GM18867 (cell line): ENCODE data around the gene ACP7.

Experiments
- ATAC-seq: cut with Tn5 transposase; IDR thresholded peaks from one replicate; pipeline ENCODE4 v1.9.1; 2021; ENCODE audit warnings: mild to moderate bottlenecking, moderate library complexity; ENCODE audit not compliant: unreplicated experiment

ACP7 gene

DNA sequence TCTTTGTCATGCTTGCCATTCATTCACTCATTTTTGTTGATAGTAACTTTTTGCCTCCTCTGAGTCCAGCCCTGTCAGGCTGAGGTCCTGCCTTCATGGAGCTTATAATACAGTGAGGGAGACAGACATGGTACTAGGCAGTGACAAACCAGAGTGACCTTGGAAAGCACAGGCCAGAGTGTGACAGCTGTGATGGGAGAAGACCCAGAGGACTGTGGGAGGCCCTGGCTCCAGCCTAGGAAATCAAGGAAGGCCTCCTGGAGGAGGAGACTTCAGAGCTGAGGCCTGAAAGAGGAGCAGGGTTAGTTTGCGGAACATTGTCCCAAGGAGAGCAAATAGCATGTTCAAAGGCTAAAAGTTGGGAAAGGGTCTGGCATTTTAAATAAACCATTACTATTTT lies 61.9 kb downstream of the ACP7 start:
- ATAC-seq, result no peak

DNA sequence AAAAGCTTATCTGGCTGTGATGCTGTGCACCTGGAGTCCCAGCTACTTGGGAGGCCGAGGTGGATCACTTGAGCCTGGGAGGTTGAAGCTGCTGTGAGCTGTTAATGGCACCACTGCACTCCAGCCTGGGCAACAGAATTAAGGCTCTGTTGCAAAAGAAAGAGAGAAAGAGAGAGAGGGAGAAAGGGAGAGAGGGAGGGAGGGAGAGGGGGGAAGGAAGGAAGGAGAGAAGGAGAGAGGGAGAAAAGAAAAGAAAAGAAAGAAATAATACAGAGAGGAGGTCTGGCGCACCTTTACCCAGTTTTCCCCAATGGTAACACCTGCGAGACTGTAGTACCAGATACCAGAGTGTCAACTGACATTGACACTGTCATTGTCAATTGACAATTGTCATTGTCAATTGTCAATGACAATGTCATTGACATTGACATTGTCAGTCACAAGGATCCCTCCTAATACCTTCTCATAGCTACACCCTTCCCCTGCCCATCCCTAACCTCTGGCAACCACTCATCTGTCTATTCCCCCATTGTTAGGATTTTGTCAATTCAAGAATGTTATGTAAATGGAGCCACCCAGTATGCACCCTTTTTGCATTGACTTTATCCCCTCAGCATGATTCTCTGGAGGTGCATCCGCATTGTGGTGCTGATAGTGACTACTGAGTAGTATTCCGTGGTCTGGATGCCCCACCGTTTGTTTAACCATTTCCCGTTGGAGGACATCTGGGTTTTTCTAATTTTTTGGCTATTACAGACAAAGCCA lies 62.7 kb downstream of the ACP7 start:
- ATAC-seq, result no peak

DNA sequence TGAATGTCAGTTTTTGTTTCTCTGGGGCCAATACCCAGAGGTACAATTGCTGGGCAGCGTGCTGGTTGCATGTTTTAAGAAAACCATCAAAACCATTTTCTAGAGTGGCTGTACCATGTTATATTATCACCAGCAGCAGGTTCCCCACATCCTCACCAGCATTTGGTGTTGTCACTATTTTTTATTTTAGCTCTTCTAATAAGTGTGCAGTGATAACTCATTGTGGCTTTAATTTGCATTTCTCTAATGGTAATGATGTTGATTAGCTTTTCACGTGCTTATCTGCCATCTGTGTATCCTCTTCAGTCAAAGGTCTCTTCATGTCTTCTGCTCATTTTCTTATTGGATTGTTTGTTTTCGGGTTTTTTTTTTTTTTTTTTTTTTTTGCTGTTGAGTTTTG lies 63.3 kb downstream of the ACP7 start:
- ATAC-seq, result no peak

DNA sequence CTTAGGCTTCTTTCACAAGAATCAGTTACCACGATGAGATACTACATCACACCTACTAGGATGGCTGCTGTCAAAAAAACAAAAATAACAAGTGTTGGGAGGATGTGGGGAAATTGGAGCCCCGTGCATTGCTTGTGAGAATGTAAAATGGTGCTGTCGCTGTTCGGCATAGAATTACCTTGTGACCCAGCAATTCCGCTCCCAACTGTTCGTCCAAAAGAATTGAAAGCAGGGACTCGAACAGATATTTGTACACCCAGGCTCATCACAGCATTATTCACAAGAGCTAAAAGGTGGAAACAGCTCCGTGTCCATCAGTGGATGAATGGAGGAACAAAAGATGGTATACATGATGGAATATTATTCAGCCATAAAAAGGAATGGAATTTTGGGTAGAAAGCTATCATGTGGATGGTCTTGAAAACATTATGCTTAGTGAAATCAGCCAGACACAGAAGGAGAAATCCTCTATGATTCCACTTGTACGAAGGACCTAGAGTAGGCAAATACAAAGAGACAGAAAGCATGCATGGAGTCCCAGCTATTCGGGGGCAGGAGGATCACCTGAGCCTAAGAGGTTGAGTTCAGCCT lies 64.9 kb downstream of the ACP7 start:
- ATAC-seq, result no peak

DNA sequence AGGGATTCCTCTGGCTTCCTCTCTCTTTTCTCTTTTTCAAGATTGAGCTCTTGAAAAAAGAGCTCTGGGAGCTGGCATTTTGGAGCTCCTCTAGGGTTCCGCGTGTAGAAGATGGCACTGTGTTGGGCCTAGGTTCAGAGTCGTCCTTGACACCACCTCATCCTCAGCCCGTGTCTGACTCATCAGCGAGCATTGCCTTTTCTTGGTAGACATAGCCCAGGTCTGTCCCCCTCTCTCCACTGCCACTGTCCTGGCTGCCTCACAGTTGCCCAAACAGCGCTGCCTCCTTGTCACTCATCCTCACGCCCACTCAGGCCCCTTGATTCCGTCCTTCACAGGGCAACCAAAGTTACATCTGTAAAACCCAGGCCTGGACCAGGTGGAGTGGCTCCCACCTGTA lies 66.1 kb downstream of the ACP7 start:
- ATAC-seq, result no peak

DNA sequence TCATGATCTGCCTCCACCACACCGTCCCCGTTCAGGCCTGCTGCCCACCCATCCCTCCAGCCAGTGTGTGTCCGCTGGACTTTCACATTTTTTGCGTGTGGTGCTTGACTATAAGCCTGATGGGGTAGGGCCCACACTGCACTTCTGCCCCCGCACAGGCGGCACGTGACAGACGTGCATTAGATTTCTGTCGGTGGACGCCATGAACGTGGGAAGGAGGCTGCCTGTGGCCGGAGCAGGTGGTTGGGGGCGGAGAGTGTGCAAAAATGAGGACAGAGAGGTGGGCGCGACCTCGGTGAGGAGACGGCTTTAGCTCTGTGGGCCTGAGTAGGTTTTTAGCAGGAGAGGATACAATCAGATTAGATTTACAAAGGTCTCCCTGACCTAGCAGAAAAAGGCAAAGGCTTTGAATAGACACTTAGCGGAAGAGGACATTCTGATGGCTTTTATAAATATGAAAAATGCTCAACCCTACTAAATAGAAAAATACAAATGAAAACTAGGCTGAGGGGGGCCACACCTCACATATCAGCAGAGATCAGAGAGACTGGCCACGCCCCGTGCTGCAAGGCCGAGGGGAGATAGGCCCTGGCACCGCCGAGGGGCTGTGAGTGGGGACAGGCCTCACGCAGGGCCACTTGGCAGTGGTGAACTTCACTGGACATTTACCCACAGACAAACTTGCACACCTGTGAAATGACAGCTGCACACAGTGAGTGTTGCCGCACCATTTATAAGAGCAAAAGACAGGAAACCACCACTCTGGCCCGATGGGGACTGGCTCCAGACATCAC lies 66.8 kb downstream of the ACP7 start:
- ATAC-seq, result no peak

DNA sequence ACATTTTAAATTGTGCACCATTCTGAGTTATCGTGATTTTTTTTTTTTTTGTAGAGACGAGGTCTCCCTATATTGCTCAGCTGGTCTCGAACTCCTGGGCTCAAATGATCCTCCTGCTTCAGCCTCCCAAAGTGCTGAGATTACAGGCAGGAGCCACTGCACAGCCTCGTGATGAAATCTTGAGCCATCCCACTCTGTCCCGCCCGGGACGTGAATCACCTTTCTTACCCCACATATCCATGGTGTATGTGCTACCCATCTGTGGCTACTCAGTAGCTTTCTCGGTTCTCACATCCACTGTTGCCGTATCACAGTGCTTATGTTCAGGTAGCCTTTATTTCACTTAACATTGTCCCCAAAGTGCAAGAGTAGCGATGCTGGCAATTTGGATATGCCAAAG lies 67.9 kb downstream of the ACP7 start:
- ATAC-seq, result no peak

DNA sequence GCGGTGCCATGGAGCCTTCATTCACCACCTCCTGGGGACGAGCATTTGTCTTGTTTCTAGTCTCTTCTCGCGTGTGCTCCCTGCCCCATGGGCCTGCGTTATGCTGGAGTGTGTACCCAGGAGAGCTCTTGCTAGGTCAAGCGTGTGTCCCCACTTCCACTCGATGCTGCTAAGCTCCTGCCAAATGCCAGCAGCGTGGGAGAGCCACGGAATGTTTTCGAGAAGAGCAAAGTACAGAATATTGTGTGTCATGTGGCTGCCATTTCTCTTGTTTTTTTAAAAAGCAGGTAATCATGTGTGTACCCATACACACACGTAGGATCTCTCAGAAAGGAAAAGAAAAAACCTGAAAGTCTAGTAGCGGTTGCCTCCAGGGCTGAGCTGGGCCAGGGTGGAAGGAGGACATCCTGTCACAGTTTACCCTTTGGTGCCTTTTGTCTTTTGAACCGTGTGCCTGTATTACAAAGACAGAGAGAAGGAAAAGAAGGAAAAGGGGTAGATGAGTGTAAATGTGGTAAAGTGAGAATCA lies 70.0 kb downstream of the ACP7 start:
- ATAC-seq, result no peak

DNA sequence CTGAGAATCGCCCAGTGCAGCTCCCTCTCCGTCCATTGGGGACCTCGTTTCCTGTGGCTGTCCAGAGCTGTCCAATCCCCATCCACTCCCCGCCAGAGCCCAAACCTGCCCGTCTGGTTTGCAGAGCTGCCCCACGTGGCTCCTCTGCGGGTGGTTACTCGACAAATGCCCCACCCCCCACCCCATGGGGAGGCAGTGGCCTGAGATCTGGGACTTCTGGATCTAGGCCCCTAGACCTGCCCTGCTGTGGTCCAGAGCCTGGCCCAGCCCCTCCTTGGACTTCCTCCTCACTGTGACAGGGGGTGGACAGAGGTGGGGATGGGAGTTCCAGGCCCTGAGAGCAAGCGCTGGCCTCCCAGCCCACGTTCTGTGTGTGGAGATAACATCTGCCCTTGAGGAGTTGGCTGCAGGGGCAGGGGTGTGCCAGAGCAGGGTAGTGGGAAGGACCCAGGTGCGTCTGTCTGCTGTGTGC lies 70.5 kb downstream of the ACP7 start:
- no peak for ATAC-seq

DNA sequence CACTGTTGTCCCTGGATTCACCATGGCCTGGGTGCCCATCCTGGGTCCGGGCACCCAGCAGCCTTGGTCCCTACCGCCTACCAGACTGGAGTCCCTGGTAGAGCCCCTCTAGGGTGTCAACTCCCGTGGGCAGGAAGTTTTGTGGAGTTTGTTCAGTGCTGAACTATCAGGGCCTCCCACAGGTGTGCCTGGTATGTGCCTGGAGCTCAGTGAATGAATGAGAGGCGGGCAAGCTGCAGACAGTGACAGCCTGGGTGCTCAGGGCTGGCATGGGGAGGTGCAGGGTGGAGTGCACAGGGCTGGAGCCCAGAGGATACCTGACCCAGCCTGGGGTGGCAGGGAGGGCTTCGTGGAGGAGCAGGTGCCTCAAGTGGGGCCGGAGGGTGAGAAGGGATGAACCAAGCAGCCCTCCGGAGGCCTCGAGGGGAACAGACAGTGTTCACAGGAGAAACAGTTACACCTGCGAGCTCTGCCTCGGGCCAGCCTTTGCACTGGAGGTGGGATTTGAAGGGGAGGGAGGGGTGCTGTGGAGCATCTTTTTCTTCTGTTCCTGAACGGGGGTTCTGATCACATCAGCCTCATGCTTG lies 71.0 kb downstream of the ACP7 start:
- ATAC-seq, result no peak

DNA sequence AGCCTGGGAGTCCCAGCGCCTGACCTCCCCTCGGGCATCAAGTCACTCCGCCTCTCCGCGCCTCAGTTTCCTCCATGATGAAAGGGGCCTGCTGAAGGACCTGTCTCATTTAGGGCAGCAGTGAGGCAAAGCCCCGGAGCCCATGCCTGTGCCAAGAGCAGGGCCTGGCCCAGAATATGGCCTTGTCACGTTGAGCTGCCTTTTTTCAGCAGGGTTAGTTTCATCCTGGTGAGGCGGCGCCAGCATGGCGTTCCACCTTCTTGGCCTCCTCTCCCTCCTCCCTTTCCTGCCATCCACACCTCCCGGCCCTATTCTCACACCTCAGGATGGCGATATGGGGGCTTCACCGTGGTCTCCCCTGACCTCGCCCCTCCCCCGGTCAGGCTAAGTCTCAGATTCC lies 71.6 kb downstream of the ACP7 start:
- no peak for ATAC-seq

DNA sequence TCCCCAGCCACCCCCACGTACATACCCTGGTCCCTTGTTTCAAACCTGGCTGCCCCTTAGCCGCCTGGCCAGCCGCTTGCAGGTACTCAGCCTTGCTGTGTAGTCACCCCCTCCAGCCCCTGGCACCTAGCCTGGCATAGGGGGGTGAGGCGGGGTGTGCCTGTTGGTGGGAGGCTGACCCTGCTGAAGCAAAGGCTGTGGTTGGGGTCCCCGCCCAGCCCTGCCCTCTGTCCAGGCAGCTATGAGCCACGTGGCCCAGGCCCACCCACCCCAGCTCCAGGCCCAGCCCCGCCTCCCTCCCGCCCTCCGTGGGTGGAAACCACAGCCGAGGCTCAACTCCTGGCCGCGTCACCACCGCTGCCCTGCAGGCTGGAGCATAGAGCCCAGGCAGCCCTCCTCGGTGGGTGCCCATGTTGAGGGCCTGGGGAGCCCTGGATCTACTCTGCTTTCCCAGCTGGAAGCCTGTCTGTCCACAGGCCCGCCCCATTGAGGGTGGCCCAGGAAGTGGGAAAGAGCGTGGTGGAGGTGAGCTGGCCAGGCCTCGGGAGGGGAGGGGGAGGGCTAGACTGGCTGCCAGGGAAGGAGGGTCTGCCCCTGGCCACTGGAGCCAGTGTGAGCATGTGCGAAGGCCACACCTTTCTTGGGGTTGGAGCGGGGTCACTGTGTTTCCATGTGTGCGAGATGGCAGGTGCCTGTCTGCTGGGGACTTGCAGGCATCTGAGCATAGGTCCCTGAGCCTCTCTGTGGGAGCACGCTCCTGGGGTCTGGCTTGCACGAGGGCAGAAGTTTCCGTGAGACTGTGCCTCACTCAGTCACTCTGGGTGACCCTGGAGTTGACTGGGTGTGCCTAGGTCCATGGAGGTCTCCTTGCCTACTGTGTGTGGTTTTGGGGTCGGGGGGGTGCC lies 72.4 kb downstream of the ACP7 start:
- no peak for ATAC-seq

DNA sequence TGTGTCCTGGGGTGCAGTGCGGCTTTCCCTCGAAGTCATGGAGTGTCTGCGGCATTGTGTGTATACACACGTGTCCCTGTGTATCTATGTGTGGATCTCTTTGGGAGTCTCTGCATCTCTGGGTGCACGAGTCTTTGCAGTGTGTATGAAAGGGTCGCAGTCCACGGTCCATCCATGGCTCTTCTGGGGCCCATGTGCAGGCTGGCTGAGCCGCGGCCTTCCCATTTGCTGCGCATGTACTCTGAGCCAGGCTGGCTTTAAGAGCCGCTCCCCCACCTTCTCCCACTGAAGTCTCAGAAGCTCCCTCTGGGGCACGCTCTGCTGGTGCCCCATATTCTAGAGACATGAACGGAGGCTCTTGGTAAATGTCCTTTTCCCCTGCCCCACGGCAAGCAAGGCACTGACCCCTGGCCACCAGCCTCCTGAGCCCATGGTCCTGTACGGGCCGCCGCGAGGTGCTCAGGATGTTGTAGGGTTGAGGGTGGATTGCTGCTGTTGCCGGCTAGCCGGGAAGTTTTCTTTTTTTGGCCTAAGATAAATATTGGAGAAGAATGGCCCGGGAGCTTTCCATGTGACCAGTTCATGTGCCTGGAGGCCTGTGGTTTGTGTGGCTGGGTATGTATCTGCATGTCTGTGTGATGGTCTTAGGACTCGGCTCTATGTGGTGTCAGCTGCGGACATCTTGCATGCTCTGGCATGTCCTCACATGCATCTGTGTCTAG lies 73.3 kb downstream of the ACP7 start:
- ATAC-seq, result no peak

DNA sequence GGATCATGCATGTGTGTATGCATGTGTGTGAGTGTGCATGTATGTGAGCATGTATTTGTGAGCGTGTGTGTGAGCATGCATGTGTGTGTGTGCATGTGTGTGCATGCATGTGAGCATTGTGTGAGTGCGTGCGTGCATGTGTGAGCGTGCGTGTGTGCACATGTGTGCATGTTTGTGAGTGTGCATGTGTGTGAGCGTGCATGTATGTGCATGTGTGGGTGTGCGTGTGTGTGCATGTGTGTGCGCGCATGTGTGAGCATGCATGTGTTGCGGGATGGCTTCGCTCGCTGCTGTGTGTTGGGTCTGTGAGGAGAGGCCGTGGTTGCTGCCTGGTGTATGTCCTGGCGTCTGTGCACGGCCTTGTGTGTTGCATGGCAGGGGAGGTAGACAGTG lies 73.8 kb downstream of the ACP7 start:
- no peak for ATAC-seq

DNA sequence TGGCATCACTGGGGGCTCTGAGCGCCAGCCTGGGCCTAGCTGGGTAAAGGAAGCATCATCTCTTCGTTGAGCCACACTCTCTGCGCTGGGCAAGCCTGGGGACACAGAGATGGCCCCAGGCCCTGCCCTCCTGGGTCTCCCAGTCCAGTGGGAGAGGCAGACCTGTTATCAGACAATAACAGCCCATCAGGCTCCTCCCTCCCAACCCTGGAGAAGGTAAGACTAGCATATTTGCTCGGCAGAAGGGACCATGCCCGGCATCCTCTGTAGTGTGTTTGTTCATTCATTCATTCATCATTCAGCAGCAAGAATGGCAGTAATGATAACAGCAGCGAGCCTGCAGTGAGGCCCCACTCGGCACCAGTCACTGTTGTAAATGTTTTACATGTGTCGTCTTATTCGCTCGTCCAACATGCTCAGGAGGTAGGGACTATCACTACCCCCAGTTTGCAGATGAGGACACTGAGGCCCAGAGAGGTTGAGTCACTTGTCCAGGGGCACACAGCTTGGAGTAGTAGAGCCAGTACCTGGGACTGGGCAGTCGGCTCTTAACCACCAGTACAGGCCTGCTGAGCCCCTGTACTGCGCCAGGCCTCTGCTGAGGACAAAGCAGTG lies 74.6 kb downstream of the ACP7 start:
- ATAC-seq, result no peak

DNA sequence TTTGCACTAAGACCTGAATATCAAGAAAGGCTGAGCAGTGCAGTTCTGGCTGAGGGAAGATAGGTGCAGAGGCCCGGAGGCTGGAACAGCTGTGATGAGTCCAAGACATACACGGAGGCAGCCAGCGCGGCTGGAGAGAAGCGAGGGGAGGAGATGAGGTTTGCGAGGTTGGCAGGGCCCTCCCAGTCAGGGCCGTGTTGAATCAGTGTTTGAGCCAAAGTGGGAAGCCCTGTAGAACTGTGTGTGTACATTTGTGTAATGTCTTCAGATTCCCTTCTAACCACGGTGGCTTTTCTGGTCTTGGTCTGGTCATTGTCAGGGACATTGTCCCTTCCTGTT lies 76.3 kb downstream of the ACP7 start:
- ATAC-seq, result no peak
